Stomach (tissue), 9 donors: ENCODE data around the gene GATAD1. TPM values are rescaled to one million over a fixed set of nuclear protein-coding genes. Genes with fewer than 3 reads are reported as not detected.
"Not testable (repeated sequence)": the region's sequence is repeated elsewhere in the genome, so short reads cannot be mapped to it uniquely, and the experiment has no call there.

Source experiments
- DNase-seq, 2 donors: peaks; one replicate each; pipeline versions ENCODE4 v3.0.0 to v3.0.0-alpha.2; 2013 to 2019
- H3K27ac ChIP-seq, 5 donors: fragments of 200-600 bp in 4 of 5; sonication (generic) in 4 of 5; one replicate each; pipeline ENCODE4 v1.5.1; 2013 to 2019; ENCODE audit warnings: mild to moderate bottlenecking in 1 of 5, moderate library complexity in 1 of 5
- H3K27me3 ChIP-seq, 3 donors: fragments of 200-600 bp; sonication (generic); one replicate each; pipeline ENCODE4 v1.5.1; 2017 to 2019; ENCODE audit warnings: mixed run types in 1 of 3
- H3K36me3 ChIP-seq, 4 donors: fragments of 200-600 bp; sonication (generic); 1 replicate in 3 of 4; 2 replicates in 1 of 4; pipeline ENCODE4 v1.5.1; 2016 to 2019
- H3K4me1 ChIP-seq, 4 donors: fragments of 200-600 bp; sonication (generic); one replicate each; pipeline ENCODE4 v1.5.1; 2016 to 2019
- H3K4me3 ChIP-seq, 4 donors: fragments of 200-600 bp; sonication (generic) in 3 of 4; one replicate each; pipeline ENCODE4 v1.5.1; 2016 to 2019; ENCODE audit warnings: mild to moderate bottlenecking in 1 of 4
- H3K9me3 ChIP-seq, 4 donors: fragments of 200-600 bp; sonication (generic); one replicate each; pipeline ENCODE4 v1.5.1; 2016 to 2019
- CTCF ChIP-seq, 7 experiments: fragments of 450-650 bp in 4 of 7; fragments of 200-600 bp in 3 of 7; sonication (generic) in 3 of 7; IDR thresholded peaks; one replicate each; pipeline ENCODE4 v1.5.1; 2016 to 2019; ENCODE audit warnings: antibody characterized with exemption in 7 of 7, control low read depth in 2 of 7, mild to moderate bottlenecking in 1 of 7
- EP300 ChIP-seq: sonication (generic); formaldehyde crosslinking; IDR thresholded peaks from one replicate; pipeline ENCODE4 v1.6.1; 2017; ENCODE audit warnings: antibody characterized with exemption
- POLR2A ChIP-seq, 4 donors: fragments of 450-650 bp; IDR thresholded peaks; one replicate each; pipeline ENCODE4 v1.6.1; 2016; ENCODE audit warnings: antibody characterized with exemption in 4 of 4, control low read depth in 2 of 4, mild to moderate bottlenecking in 1 of 4, moderate library complexity in 1 of 4
- POLR2AphosphoS5 ChIP-seq, 3 donors: sonication (generic); formaldehyde crosslinking; IDR thresholded peaks; one replicate each; pipeline ENCODE4 v1.6.1; 2016; ENCODE audit warnings: antibody characterized with exemption in 3 of 3
- WGBS, 5 donors: extraction: QIAGEN DNeasy Blood & Tissue Kit in 3 of 5; methylation state at CpG; one replicate each; pipeline versions ENCODE4 v1.1.5 to v1.1.7; 2013 to 2018; 5-methylcytosine and 5-hydroxymethylcytosine counted together
- intact Hi-C: fragments of 100-400 bp; cut with DNase I; formaldehyde crosslinking; loops from one replicate; pipeline ENCODE4 v1.15.1; 2023; ENCODE audit warnings: low total_unique reads
- polyA plus RNA-seq, 3 donors: library from polyadenylated mRNA; stranded (reverse); fragments of 200-250 nt; gene quantifications; one replicate each; pipeline ENCODE4 v1.2.3, GENCODE V29; 2013
- total RNA-seq, 5 donors: library from RNA; depleted of rRNA; stranded (reverse); fragments of >200 nt; gene quantifications; one replicate each; pipeline versions ENCODE4 v1.1.0 to v1.2.3, GENCODE V29; 2014 to 2016
- donor health status: healthy with polysubstance abuse.
- donor health status: Bipolar disorder and iron deficiency.
- donor health status: healthy.

Gene GATAD1
- total and polyA plus RNA-seq, 8 donors, result 11.5 to 156 (median 44.5) TPM

GRCh38 chr7:92402920-92403759 lies 44.1 kb upstream of the GATAD1 start:
- H3K4me3 ChIP-seq, result no peak overlapping the region
- intact Hi-C loops, result no loop called here
- 59 to 68% (median 66%) methylated on average over 3 to 4 of the region's 4 CpGs for WGBS, 5 donors

GRCh38 chr7:92403760-92404074 lies 43.6 kb upstream of the GATAD1 start:
- WGBS, 5 donors, result 82 to 96% (median 89%) methylated on average over 6 of the region's 6 CpGs
- no peaks in the 10 kb centered on the region for H3K4me1 ChIP-seq
- no peaks in the 10 kb centered on the region for H3K9me3 ChIP-seq
- intact Hi-C loops, result no loop called here
- DNase-seq, result no peak
- no peaks in the 10 kb centered on the region for H3K27me3 ChIP-seq
- H3K36me3 ChIP-seq, result peaks cover 8 to 27% (median 23%) of the 10 kb centered on the region in 4 donors
- no peak for TF ChIP-seq EP300
- no peak for TF ChIP-seq POLR2AphosphoS5 (IDR thresholded peaks at IDR 0.05)
- no peak for TF ChIP-seq POLR2A (IDR thresholded peaks at IDR 0.05)
- no peak for TF ChIP-seq CTCF (IDR thresholded peaks at IDR 0.05)
- H3K4me3 ChIP-seq, result no peak overlapping the region
- H3K27ac ChIP-seq, result no peak overlapping the region

More at GRCh38 chr7:92402920-92403759, 44.1 kb upstream of the GATAD1 start:
- no peak for TF ChIP-seq POLR2AphosphoS5 (IDR thresholded peaks at IDR 0.05)
- TF ChIP-seq CTCF (IDR thresholded peaks at IDR 0.05), result no peak
- TF ChIP-seq POLR2A (IDR thresholded peaks at IDR 0.05), result no peak
- no peak for TF ChIP-seq EP300
- H3K27me3 ChIP-seq, result no peaks in the 10 kb centered on the region
- H3K36me3 ChIP-seq, result peaks cover 13 to 33% (median 29%) of the 10 kb centered on the region in 4 donors
- DNase-seq, result no peak
- H3K27ac ChIP-seq, result no peak overlapping the region
- H3K9me3 ChIP-seq, result no peaks in the 10 kb centered on the region
- no peaks in the 10 kb centered on the region for H3K4me1 ChIP-seq

GRCh38 chr7:92404170-92404614 lies 43.1 kb upstream of the GATAD1 start:
- Histone ChIP-seq H3K36me3 (peaks cover 3 to 23% (median 18%) of the 10 kb centered on the region in 4 donors), H3K27me3 (no peaks in the 10 kb centered on the region), H3K4me1 (no peaks in the 10 kb centered on the region), H3K27ac (no peak overlapping the region), H3K4me3 (no peak overlapping the region), H3K9me3 (no peaks in the 10 kb centered on the region)
- 60 to 86% (median 74%) methylated on average over 6 of the region's 6 CpGs for WGBS, 5 donors
- TF ChIP-seq POLR2AphosphoS5 (IDR thresholded peaks at IDR 0.05) (no peak), EP300 (no peak)
- no peak for DNase-seq
- intact Hi-C loops, result no loop called here

GRCh38 chr7:92409357-92409756 lies 37.9 kb upstream of the GATAD1 start:
- intact Hi-C loops, result no loop called here
- Histone ChIP-seq H3K36me3 (no peaks in the 10 kb centered on the region), H3K4me1 (no peaks in the 10 kb centered on the region), H3K27ac (no peak overlapping the region), H3K4me3 (no peak overlapping the region), H3K9me3 (no peaks in the 10 kb centered on the region), H3K27me3 (no peaks in the 10 kb centered on the region)
- 88 to 100% (median 96%) methylated on average over 1 of the region's 1 CpG for WGBS, 5 donors
- no peak for DNase-seq
- TF ChIP-seq POLR2AphosphoS5 (IDR thresholded peaks at IDR 0.05) (no peak), CTCF (IDR thresholded peaks at IDR 0.05) (no peak), POLR2A (IDR thresholded peaks at IDR 0.05) (no peak), EP300 (no peak)

GRCh38 chr7:92410162-92410561 lies 37.1 kb upstream of the GATAD1 start:
- H3K36me3 ChIP-seq, H3K27me3 ChIP-seq, H3K9me3 ChIP-seq, H3K4me1 ChIP-seq, H3K4me3 ChIP-seq, H3K27ac ChIP-seq, DNase-seq, intact Hi-C loops: not testable (repeated sequence)
- 94 to 97% (median 95%) methylated on average over 4 to 6 of the region's 6 CpGs for WGBS, 5 donors
